GM19455 (cell line): Measurements from ENCODE around the gene PEX10.

Source experiments
- ATAC-seq: cut with Tn5 transposase; IDR thresholded peaks from one replicate; pipeline ENCODE4 v1.9.1; 2021; ENCODE audit not compliant: unreplicated experiment

The PEX10 gene

DNA sequence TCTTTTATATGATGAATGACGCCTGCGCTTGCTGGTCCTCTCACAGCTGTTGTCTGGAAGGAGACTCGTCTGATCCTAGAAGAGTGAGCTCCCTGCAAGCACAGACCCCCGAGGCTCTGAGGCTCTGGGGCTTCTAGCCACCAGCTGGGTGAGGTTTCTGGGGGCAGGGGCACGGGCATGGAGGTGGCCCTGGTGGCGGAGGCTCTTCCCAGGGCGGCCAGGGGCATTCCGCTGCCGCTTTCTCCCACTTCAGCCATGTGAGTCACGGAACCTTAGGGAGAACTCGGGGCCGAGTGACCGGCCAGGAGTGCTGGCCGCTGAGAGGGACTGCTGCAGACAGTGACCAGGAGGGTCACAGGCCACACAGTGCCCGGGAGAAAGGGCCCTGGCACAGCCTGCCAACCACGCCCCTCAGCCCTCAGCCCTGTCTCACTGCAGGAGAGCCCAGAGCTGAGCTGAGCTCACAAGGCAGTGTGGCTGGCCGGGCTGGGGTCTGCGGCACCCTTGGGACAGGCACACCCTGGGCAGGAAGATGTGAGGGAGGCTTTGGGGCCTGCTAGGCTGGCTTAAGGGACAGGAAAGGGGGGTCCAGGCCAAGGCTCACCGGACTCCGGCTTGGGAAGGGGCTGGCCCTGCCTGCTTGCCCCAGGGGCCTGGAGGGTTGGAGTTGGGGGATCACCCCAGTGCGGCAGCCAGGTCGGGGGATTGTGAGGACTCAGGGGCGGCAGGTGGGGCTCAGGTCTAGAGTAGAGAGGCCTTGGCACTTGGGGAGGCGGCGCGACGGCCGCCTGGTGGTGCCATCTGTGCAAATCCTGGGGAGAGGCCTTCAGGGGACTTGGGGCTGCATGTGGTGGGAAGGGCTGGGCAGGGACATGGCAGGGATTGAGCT lies 56.7 kb downstream of the PEX10 start:
- no peak for ATAC-seq

DNA sequence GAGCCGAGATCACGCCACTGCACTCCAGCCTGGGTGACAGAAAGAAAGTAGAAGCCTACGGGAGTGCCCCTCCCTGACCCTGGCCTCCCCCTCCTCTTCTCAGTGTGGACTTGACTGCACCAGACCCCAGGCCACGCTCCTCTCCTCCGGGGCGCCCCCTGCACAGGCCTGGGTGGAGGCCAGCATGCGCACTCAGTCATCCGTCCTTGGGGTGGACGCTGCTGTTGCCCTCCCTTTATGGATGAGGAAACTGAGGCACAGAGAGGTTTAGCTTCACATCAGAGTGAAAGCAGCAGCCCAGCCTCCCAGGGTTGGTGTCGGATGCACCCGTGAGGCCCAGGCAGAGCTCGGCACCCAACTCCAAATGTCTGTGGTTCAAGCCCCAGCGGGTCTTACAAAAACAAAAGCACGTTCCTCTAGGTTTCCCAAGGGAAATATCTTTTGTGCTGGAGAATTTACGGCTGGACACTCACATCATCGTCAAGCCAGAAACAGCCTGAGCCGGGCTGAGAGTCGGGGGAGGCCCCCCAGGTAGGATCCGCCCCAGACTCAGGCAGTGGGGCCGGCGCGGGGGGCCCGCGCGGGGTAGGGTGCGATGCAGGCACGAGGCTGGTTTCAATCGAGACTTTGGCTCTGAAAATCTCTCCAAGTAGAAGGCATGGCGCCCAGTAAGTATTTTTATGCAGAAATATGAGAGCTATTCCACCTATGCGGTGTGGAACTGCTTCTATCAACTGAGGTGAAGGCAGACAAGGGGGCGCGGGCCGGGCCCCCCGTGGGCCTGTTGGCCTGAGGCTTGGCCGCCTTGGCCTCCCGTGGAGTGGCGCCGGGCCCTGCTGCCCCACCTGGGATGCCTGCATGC lies 57.6 kb downstream of the PEX10 start:
- ATAC-seq = no peak
